Skeletal muscle cell (primary cell): Measurements from ENCODE around the gene FAU.
"Not testable (repeated sequence)": the region's sequence is repeated elsewhere in the genome, so short reads cannot be mapped to it uniquely, and the experiment has no call there.

Source experiments
- DNase-seq: peaks from one replicate; pipeline ENCODE4 v3.0.0-alpha.2; 2010; ENCODE audit warnings: low read depth
- H3K4me3 ChIP-seq: 2 replicates; pipeline ENCODE4 v1.5.1; 2011; ENCODE audit warnings: low read depth, mild to moderate bottlenecking, control low read depth, low read length, moderate library complexity

FAU gene

DNA sequence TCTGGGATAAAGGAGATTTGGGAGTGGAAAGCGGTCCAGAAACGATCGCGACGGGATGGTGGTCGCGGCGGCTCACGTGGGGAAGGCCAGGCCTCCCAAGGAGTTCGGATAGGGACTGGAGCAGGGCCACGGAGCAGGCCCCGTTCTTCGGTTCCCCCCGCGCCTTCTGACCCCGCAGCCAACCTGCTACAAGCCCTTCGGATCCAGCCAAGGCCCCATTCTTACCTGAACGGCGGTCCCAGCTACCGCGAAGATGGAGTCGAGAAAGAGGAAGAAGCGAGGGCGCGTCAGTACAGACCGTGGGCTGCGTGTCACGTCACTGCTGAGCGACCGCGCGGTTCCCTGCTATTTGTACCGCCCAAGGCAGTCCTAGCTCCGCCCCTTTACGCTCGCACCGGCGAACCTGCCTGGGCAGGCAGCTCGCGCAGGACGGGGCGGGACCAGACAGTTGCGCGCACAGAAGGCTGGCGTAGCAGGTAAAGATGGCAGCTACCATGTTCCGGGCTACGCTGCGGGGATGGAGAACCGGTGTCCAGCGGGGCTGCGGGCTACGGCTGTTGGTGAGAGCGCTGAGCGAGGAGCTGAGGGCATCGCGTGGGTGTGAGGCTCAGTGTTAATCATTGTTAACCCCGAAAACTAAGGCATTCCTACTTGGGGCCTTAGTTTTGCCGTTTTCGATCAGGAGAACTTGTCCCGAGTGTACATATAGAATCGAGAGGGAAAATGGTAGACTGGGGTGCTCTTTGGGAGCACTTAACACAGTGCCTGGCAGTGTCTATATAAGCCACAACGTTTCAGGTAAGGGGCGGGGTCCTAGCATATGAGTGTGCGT lies at the start of gene FAU, which contains the start of gene MRPL49:
Gene FAU, minus strand, starts transcription at position 270 of the 832 bp plus-strand sequence. CDS start 321 bp downstream, outside the sequence.
Gene MRPL49, plus strand, starts transcription at position 457 of the 832 bp plus-strand sequence. Its CDS starts 26 bp downstream, at position 483.
- peak; percentile 88 for DNase-seq

GRCh38 chr11:65170058-65170534 lies 48.2 kb upstream of the FAU start, which contains the start of gene SPDYC:
SPDYC (plus strand) TSS chr11:65170233; CDS start chr11:65171358, 1,125 bp downstream.
- no peak within 1 kb of the TSS for H3K4me3 ChIP-seq
- no peak for DNase-seq

More for the DNA sequence above, at the start of gene FAU, which contains the start of gene MRPL49:
- peak within 1 kb of the TSS; percentile 96 for H3K4me3 ChIP-seq

DNA sequence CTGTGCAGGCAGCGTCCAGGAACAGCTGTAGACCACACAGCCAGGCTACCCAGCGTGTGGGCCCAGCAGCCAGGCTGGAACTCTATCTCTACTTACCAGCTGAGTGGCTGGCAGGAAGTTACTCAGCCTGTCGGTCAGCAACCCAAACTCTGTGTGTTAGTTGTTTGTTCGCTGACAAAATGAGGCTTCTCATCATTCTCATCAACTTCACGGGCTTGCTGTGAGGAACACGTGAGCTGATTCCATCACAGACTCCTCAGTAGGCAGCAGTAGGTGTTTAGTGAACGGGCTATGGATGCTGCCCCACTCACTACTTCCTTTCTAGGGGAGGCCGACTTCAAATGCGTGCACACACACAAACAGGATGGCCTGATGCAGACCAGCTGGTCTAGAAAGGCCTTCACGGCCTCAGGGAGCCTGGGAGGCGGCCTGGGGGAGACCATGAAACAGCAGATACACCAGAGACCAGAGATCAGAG lies 47.3 kb upstream of the FAU start:
- no peak for DNase-seq
- no peak overlapping the region for H3K4me3 ChIP-seq

GRCh38 chr11:65167656-65168055 lies 45.7 kb upstream of the FAU start:
- DNase-seq, result no peak
- H3K4me3 ChIP-seq, result no peak overlapping the region

- DNase-seq, result no peak
- H3K4me3 ChIP-seq, result no peak overlapping the region
Measured at GRCh38 chr11:65166893-65167292, 45.0 kb upstream of the FAU start.

GRCh38 chr11:65165410-65166317 lies 43.7 kb upstream of the FAU start:
- no peak for DNase-seq
- H3K4me3 ChIP-seq, result no peak overlapping the region

GRCh38 chr11:65163684-65164083 lies 41.8 kb upstream of the FAU start:
- H3K4me3 ChIP-seq, result no peak overlapping the region
- DNase-seq, result no peak

- no peak for DNase-seq
- H3K4me3 ChIP-seq, result no peak overlapping the region
Measured at GRCh38 chr11:65160643-65161042, 38.7 kb upstream of the FAU start.

GRCh38 chr11:65159012-65159411 lies 37.1 kb upstream of the FAU start:
- no peak overlapping the region for H3K4me3 ChIP-seq
- no peak for DNase-seq

DNA sequence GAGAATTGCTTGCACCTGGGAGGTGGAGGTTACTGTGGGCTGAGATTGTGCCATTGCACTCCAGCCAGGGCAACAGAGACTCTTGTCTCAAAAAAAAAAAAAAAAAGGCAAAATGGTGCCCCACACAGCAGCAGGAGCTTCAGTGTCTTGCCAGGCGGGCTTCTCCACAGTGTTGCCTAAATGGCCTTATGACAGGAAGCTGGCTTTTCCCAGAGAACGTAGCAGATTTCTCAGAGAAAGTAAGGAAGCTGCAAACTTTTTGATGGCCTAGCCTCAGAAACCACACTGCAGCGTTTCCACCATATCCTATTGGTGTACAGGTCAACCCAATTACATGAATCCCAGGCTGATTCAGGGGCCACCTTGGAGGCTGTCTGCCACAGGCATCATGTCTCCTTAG lies 35.4 kb upstream of the FAU start:
- no peak for DNase-seq
- no peak overlapping the region for H3K4me3 ChIP-seq

DNA sequence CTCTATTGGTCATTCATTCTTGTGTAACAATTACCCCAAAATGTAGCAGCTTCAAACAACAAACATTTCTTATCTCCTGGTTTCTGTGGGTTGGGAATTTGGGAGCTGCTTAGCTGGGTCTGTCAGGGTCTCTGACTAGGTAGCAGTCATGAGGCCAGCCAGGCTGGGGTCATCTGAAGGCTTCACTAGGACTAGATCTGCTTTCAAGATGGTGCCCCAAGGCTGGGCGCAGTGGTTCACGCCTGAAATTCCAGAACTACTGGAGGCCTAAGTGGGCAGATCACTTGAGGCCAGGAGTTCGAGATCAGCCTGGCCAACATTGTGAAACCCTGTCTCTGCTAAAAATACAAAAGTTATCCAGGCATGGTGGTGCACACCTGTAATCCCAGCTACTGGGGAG lies 35.0 kb upstream of the FAU start:
- no peak for DNase-seq
- H3K4me3 ChIP-seq, result no peak overlapping the region

DNA sequence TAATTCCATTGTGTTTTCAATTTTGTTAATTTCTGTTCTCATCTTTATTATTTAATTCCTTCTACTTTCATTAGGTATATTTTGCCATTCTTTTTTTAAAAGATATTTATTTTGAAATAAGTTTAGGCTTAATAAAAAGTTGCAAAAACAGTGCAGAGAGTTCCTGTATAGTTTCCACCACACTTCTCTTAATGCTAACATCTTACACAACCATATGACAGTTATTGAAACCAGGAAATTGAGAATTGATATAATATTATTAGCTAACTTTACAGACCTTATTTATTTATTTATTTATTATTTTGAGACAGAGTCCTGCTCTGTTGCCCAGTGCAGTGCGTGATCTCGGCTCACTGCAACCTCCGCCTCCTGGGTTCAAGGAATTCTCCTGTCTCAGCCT lies 34.3 kb upstream of the FAU start:
- no peak for DNase-seq
- H3K4me3 ChIP-seq, result no peak overlapping the region

GRCh38 chr11:65152122-65152521 lies 30.2 kb upstream of the FAU start:
- H3K4me3 ChIP-seq, result no peak overlapping the region
- no peak for DNase-seq

- no peak overlapping the region for H3K4me3 ChIP-seq
- DNase-seq, result no peak
Measured at GRCh38 chr11:65151331-65151899, 29.5 kb upstream of the FAU start.

GRCh38 chr11:65150509-65151299 lies 28.8 kb upstream of the FAU start:
- no peak overlapping the region for H3K4me3 ChIP-seq
- peak; percentile 47 for DNase-seq

DNA sequence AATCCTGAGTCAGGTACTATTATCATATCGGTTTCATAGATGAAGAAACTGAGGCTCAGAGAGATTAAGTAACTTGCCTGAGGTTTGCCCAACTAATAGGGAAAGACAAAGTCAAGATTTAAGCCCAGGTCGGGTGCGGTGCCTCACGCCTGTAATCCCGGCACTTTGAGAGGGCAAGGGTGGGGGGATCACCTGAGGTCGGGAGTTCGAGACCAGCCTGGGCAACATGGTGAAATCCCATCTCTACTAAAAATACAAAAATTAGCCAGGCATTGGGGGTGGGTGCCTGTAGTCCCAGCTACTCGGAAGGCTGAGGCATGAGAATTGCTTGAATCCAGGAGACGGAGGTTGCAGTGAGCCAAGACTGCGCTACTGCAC lies 28.2 kb upstream of the FAU start:
- not testable (repeated sequence) for DNase-seq, H3K4me3 ChIP-seq

- no peak for DNase-seq
- H3K4me3 ChIP-seq, result no peak overlapping the region
Measured at GRCh38 chr11:65148657-65149056, 26.7 kb upstream of the FAU start.

GRCh38 chr11:65147352-65148075 lies 25.6 kb upstream of the FAU start:
- no peak for DNase-seq

More at GRCh38 chr11:65147352-65148075, 25.6 kb upstream of the FAU start:
- H3K4me3 ChIP-seq, result no peak overlapping the region
